Activated T-cell treated with anti-CD3 and anti-CD28 coated beads, Interleukin-2, amount 50 U/mL, for 24 hours (primary cell): ENCODE data around the gene GDPD3.

ENCODE experiments used
- DNase-seq: peaks from one replicate; pipeline ENCODE4 v3.0.0-alpha.2; 2020
- H3K27ac Mint-ChIP-seq: 2 replicates; pipeline ENCODE4 v1.8.0; 2020; ENCODE audit warnings: mild to moderate bottlenecking, mixed read lengths
- H3K27me3 Mint-ChIP-seq: 2 replicates; pipeline ENCODE4 v1.8.0; 2020; ENCODE audit warnings: mixed read lengths
- H3K36me3 Mint-ChIP-seq: 2 replicates; pipeline ENCODE4 v1.8.0; 2020; ENCODE audit warnings: low read depth, mixed read lengths
- H3K4me1 Mint-ChIP-seq: 2 replicates; pipeline ENCODE4 v1.8.0; 2020; ENCODE audit warnings: low read depth, mixed read lengths
- H3K4me3 Mint-ChIP-seq: 2 replicates; pipeline ENCODE4 v1.8.0; 2020; ENCODE audit warnings: mild to moderate bottlenecking, moderate library complexity, mixed read lengths
- H3K9me3 Mint-ChIP-seq: 2 replicates; pipeline ENCODE4 v1.8.0; 2020; ENCODE audit warnings: mixed read lengths

Gene GDPD3

GRCh38 chr16:30113031-30113710 is at the start of gene GDPD3:
GDPD3 (minus strand) TSS chr16:30113537; CDS start chr16:30113478, 59 bp downstream.
- Mint-ChIP-seq H3K27ac (peak within 1 kb of the TSS; percentile 11), H3K36me3 (peaks cover 54% of the 10 kb centered on the region), H3K4me3 (no peak within 1 kb of the TSS), H3K4me1 (peaks cover 11% of the 10 kb centered on the region), H3K27me3 (no peaks in the 10 kb centered on the region), H3K9me3 (no peaks in the 10 kb centered on the region)
- DNase-seq, result no peak

- Mint-ChIP-seq H3K4me3 (no peak overlapping the region), H3K9me3 (no peaks in the 10 kb centered on the region), H3K36me3 (no peaks in the 10 kb centered on the region), H3K27me3 (no peaks in the 10 kb centered on the region), H3K4me1 (no peaks in the 10 kb centered on the region), H3K27ac (no peak overlapping the region)
- DNase-seq, result no peak
Observed at GRCh38 chr16:30157214-30157613, 43.9 kb upstream of the GDPD3 start.

- no peaks in the 10 kb centered on the region for H3K36me3 Mint-ChIP-seq
- no peaks in the 10 kb centered on the region for H3K27me3 Mint-ChIP-seq
- no peak for DNase-seq
- H3K9me3 Mint-ChIP-seq, result no peaks in the 10 kb centered on the region
- no peak overlapping the region for H3K4me3 Mint-ChIP-seq
- no peaks in the 10 kb centered on the region for H3K4me1 Mint-ChIP-seq
- no peak overlapping the region for H3K27ac Mint-ChIP-seq
Observed at GRCh38 chr16:30155188-30155587, 41.9 kb upstream of the GDPD3 start.

GRCh38 chr16:30152517-30152916 is 39.2 kb upstream of the GDPD3 start:
- H3K4me1 Mint-ChIP-seq, result no peaks in the 10 kb centered on the region
- no peak overlapping the region for H3K4me3 Mint-ChIP-seq
- no peak for DNase-seq
- H3K27me3 Mint-ChIP-seq, result no peaks in the 10 kb centered on the region
- H3K27ac Mint-ChIP-seq, result no peak overlapping the region
- peaks cover 2% of the 10 kb centered on the region for H3K36me3 Mint-ChIP-seq
- H3K9me3 Mint-ChIP-seq, result peaks cover 5% of the 10 kb centered on the region

- Mint-ChIP-seq H3K36me3 (peaks cover 2% of the 10 kb centered on the region), H3K4me1 (no peaks in the 10 kb centered on the region), H3K9me3 (peaks cover 5% of the 10 kb centered on the region), H3K27ac (no peak overlapping the region), H3K27me3 (no peaks in the 10 kb centered on the region), H3K4me3 (no peak overlapping the region)
- DNase-seq, result no peak
Observed at GRCh38 chr16:30151091-30151490, 37.8 kb upstream of the GDPD3 start.

GRCh38 chr16:30149250-30149930 is 36.1 kb upstream of the GDPD3 start:
- Mint-ChIP-seq H3K9me3 (peaks cover 5% of the 10 kb centered on the region), H3K4me3 (no peak overlapping the region), H3K27me3 (no peaks in the 10 kb centered on the region), H3K36me3 (peaks cover 2% of the 10 kb centered on the region), H3K4me1 (no peaks in the 10 kb centered on the region), H3K27ac (no peak overlapping the region)
- no peak for DNase-seq

GRCh38 chr16:30147843-30148510 is 34.6 kb upstream of the GDPD3 start:
- Mint-ChIP-seq H3K4me1 (peaks cover 5% of the 10 kb centered on the region), H3K27ac (no peak overlapping the region), H3K27me3 (no peaks in the 10 kb centered on the region), H3K9me3 (peaks cover 5% of the 10 kb centered on the region), H3K4me3 (no peak overlapping the region), H3K36me3 (peaks cover 2% of the 10 kb centered on the region)
- DNase-seq, result no peak

- H3K4me1 Mint-ChIP-seq, result peaks cover 12% of the 10 kb centered on the region
- no peaks in the 10 kb centered on the region for H3K27me3 Mint-ChIP-seq
- H3K36me3 Mint-ChIP-seq, result peaks cover 2% of the 10 kb centered on the region
- H3K9me3 Mint-ChIP-seq, result peaks cover 5% of the 10 kb centered on the region
- no peak overlapping the region for H3K4me3 Mint-ChIP-seq
- no peak overlapping the region for H3K27ac Mint-ChIP-seq
- DNase-seq, result no peak
Observed at GRCh38 chr16:30145657-30146056, 32.3 kb upstream of the GDPD3 start.

- no peak overlapping the region for H3K4me3 Mint-ChIP-seq
- no peaks in the 10 kb centered on the region for H3K27me3 Mint-ChIP-seq
- H3K36me3 Mint-ChIP-seq, result peaks cover 2% of the 10 kb centered on the region
- DNase-seq, result no peak
- no peak overlapping the region for H3K27ac Mint-ChIP-seq
- peaks cover 5% of the 10 kb centered on the region for H3K9me3 Mint-ChIP-seq
- peaks cover 13% of the 10 kb centered on the region for H3K4me1 Mint-ChIP-seq
Observed at GRCh38 chr16:30144917-30145316, 31.6 kb upstream of the GDPD3 start.

- no peak for DNase-seq
- no peak overlapping the region for H3K4me3 Mint-ChIP-seq
- no peaks in the 10 kb centered on the region for H3K9me3 Mint-ChIP-seq
- H3K36me3 Mint-ChIP-seq, result no peaks in the 10 kb centered on the region
- no peaks in the 10 kb centered on the region for H3K27me3 Mint-ChIP-seq
- H3K27ac Mint-ChIP-seq, result no peak overlapping the region
- H3K4me1 Mint-ChIP-seq, result peaks cover 20% of the 10 kb centered on the region
Observed at GRCh38 chr16:30144017-30144416, 30.7 kb upstream of the GDPD3 start.

- H3K36me3 Mint-ChIP-seq, result no peaks in the 10 kb centered on the region
- no peaks in the 10 kb centered on the region for H3K27me3 Mint-ChIP-seq
- H3K4me1 Mint-ChIP-seq, result peaks cover 20% of the 10 kb centered on the region
- no peak for DNase-seq
- peak overlapping the region; percentile 6 for H3K27ac Mint-ChIP-seq
- no peaks in the 10 kb centered on the region for H3K9me3 Mint-ChIP-seq
- no peak overlapping the region for H3K4me3 Mint-ChIP-seq
Observed at GRCh38 chr16:30143347-30143702, 30.0 kb upstream of the GDPD3 start.

- no peaks in the 10 kb centered on the region for H3K36me3 Mint-ChIP-seq
- no peak for DNase-seq
- H3K27ac Mint-ChIP-seq, result peak overlapping the region; percentile 6
- no peaks in the 10 kb centered on the region for H3K27me3 Mint-ChIP-seq
- H3K9me3 Mint-ChIP-seq, result no peaks in the 10 kb centered on the region
- H3K4me1 Mint-ChIP-seq, result peaks cover 20% of the 10 kb centered on the region
- no peak overlapping the region for H3K4me3 Mint-ChIP-seq
Observed at GRCh38 chr16:30142672-30143346, 29.5 kb upstream of the GDPD3 start.

GRCh38 chr16:30141750-30142149 is 28.4 kb upstream of the GDPD3 start:
- Mint-ChIP-seq H3K27ac (peak overlapping the region; percentile 29), H3K4me3 (no peak overlapping the region), H3K36me3 (no peaks in the 10 kb centered on the region), H3K9me3 (no peaks in the 10 kb centered on the region), H3K27me3 (no peaks in the 10 kb centered on the region), H3K4me1 (peaks cover 20% of the 10 kb centered on the region)
- no peak for DNase-seq

GRCh38 chr16:30139583-30140481 is 26.5 kb upstream of the GDPD3 start:
- DNase-seq, result peak; percentile 35
- Mint-ChIP-seq H3K4me3 (no peak overlapping the region), H3K9me3 (no peaks in the 10 kb centered on the region), H3K27ac (peak overlapping the region; percentile 88), H3K4me1 (peaks cover 20% of the 10 kb centered on the region), H3K36me3 (no peaks in the 10 kb centered on the region), H3K27me3 (no peaks in the 10 kb centered on the region)
